ENCODE results near the gene GDF3.

DNA sequence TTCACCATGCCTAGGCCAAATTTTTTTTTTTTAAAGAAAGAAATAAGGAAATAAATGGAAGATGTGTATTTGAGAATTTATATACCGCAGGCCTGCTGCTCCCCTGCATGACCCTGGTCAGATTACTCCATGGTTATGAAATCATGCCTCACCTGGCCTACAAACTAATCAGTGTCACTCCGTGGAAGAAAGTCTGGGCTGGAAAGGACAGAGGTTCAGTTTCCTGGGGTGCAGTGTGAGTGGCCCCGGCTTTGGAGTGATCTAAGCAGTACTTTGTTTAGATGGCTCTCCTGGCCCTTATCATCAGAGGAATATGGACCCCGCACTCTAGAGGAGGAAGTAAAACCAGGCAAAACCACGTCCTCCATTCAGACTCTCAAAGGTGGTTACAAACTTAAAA lies 39.5 kb downstream of the GDF3 start:
- TF ChIP-seq, protein P1, sequence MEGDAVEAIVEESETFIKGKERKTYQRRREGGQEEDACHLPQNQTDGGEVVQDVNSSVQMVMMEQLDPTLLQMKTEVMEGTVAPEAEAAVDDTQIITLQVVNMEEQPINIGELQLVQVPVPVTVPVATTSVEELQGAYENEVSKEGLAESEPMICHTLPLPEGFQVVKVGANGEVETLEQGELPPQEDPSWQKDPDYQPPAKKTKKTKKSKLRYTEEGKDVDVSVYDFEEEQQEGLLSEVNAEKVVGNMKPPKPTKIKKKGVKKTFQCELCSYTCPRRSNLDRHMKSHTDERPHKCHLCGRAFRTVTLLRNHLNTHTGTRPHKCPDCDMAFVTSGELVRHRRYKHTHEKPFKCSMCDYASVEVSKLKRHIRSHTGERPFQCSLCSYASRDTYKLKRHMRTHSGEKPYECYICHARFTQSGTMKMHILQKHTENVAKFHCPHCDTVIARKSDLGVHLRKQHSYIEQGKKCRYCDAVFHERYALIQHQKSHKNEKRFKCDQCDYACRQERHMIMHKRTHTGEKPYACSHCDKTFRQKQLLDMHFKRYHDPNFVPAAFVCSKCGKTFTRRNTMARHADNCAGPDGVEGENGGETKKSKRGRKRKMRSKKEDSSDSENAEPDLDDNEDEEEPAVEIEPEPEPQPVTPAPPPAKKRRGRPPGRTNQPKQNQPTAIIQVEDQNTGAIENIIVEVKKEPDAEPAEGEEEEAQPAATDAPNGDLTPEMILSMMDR (IDR thresholded peaks at IDR 0.05; ENCODE audit: borderline replicate concordance, extremely low read depth, low read length, poor library complexity, severe bottlenecking), result no peak
- no peak for TF ChIP-seq EZH2 (IDR thresholded peaks at IDR 0.05; ENCODE audit: borderline replicate concordance, low read depth, low read length, severe bottlenecking)
